Muscle of arm (tissue), 12 donors: ENCODE data around the gene BCAS3. TPM values are rescaled to one million over a fixed set of nuclear protein-coding genes. Genes with fewer than 3 reads are reported as not detected.
"Not testable (repeated sequence)": the region's sequence is repeated elsewhere in the genome, so short reads cannot be mapped to it uniquely, and the experiment has no call there.

Source experiments
- DNase-seq: peaks from one replicate; pipeline ENCODE4 v3.0.0-alpha.2; 2013
- polyA plus RNA-seq, 12 donors: library from polyadenylated mRNA; unstranded; fragments of 120-200 nt; gene quantifications; one replicate each; pipeline ENCODE4 v1.2.1, GENCODE V29; 2013; ENCODE audit not compliant: insufficient read length in 12 of 12

Gene BCAS3
- polyA plus RNA-seq, 12 donors = 8.1 to 23.8 (median 11.4) TPM; not detected in 1

GRCh38 chr17:61416540-61417363 is 739.1 kb downstream of the BCAS3 start:
- peak; percentile 90 for DNase-seq

- DNase-seq = no peak
These were observed 740.8 kb downstream of the BCAS3 start for GRCh38 chr17:61418449-61418848.

DNA sequence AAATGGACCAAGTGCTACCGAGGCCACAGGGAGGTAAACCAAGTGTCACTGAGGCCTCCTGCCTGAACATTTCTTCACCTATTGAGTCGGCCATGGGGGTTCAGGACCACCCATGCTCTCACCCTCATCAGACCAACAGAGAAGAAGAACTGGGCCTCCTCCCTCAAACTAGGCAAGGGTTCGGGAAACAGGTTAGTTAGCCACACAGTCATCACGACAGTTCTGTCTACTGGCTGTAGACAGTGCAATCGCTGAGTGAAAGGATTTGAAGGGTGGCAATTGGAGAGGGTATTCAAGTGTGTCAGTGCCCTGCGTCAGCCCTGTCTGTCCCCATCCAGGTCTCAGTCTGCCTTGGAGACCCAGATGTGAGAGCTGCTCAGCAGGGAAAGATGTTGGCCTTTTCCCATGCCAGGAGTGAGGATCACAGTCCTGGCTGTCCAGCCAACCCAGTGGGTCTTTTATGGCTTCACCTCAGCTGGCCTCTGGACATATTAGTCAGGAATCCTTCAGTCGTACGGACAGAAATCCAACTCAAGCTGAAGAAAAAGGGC is 741.9 kb downstream of the BCAS3 start:
- DNase-seq = no peak

GRCh38 chr17:61420052-61420451 is 742.4 kb downstream of the BCAS3 start:
- no peak for DNase-seq

DNA sequence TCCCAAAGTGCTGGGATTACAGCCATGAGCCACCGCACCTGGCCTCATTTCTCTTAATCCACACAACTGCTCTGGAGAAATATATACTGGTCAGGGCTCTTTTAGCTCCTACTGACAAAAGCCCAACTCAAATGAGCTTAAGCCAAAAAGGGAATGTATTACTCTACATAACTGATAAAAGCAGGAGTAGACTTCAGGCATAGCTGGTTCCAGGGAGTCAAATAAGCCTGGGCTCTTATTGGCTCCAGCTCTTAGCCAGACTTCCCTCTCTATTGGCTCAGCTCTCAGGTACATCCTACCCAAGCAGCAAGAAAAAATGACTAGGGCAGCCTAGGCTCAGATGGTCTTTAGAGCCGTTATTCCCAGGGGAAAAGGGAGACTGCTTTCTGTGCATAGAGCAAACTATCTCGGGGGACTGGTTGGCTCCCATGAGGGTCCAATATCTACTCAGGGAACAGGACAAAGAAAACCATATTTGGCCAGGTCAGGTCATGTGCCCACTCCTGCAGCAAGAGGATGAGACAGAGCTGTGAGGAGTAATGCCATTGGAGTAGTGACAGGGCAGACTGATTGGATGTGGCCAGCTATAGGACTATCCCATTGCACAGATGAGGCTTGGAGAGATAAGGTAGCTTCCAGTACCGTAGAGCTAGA is 743.2 kb downstream of the BCAS3 start:
- no peak for DNase-seq

DNA sequence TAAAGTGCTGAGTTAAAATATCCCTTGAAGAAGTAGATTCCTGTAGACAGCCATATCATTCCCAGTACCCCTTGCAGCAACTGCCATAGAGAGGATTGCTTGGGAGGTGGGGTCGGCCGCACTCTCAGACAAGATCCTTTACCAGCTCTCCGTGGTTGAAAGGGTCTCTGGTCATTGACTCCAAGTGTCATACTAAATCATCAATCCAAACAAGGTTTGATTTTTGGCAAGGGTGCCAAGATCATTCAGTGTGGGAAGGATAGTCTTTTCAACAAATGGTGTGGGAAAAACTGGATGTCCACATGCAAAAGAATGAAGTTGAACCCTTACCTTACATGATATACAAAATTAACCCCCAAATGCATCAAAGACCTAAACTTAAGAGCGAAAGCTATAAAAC is 743.8 kb downstream of the BCAS3 start:
- DNase-seq = no peak

GRCh38 chr17:61422116-61422799 is 744.6 kb downstream of the BCAS3 start:
- no peak for DNase-seq

- no peak for DNase-seq
These were observed 745.2 kb downstream of the BCAS3 start for GRCh38 chr17:61422869-61423268.

DNA sequence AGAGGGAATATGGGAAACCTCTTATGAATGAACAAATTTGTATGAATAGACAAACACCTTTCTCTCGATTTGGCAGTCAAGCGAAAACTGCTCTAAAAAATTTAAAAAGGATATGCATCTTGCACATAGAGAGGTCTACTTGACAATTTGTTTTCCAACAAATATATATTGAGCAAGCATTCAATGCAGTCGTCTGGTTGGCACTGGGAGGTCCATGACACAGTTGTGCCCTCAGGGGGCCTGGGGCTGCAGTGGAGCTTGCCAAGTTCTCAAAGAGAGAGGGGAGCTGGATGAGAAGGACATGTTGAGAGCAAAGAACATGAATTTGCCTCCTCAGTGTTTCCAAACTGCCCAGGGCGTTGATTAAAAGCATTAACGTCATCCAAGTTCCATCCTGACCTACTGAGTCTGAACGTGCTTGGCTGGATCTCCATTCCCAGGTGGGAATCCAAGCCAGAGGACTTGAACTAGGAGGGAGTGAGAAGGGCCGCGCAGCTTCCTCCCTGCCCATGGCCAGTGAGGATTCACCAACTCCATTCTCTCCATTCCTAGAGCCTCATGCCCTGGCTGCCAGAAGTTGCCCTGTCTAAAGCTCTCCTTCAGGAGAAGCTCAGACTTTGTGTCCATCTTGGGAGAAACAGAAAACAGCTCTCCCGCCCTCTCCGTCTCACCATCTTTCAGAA is 746.5 kb downstream of the BCAS3 start:
- no peak for DNase-seq

- no peak for DNase-seq
These were observed 748.2 kb downstream of the BCAS3 start for GRCh38 chr17:61425682-61426481.

- no peak for DNase-seq
These were observed 749.0 kb downstream of the BCAS3 start for GRCh38 chr17:61426482-61427304.

GRCh38 chr17:61427567-61427966 is 749.9 kb downstream of the BCAS3 start:
- DNase-seq = no peak

DNA sequence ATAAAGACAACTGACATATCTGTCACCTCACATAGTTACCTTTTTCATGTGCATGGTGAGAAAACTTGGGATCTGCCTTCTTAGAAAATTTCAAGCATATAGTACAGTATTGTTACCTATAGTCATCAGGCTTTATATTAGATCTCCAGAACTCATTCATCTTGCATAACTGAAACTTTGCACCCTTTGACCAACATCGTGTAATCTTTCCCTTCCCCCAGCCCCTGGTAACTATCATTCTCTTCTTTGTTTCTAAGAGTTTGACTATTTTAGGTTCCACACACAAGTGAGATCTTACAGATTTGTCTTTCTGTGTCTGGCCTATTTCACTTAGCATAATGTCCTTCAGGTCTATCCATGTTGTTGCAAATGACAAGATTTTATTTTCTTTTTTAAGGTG is 751.6 kb downstream of the BCAS3 start:
- no peak for DNase-seq

- DNase-seq = not testable (repeated sequence)
These were observed 752.2 kb downstream of the BCAS3 start for GRCh38 chr17:61429831-61430230.

DNA sequence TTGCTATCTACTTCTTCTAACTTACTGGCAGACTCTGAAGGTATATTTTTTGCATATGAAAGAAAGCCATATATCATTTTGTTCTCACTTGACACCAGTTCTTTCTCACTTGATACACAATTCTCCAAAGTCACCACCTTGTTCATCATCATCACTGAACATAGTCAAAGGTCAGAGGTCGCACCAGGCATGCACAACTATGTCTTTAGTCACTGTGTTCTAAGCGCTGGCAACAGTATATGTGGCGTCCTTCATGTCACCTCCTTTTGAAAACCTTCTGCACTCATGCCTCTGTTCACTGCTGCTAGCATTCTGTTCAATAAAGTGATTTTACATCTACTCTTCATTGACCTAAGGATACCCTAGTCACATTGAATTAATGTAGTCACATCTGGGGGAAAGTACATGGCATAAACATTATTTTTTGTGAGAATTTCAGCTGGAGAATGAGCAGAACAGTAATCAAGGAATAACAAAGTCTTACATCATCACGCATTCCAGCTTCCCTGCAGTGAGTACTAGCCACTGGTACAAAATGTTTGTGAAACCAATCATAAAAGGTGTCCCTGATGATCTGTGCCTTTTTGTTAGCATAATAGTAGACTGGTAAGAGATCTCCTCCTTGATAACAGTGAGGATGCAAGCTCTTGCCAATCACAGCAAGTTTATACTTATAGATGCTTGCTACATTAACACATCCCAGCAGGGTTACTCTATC is 754.1 kb downstream of the BCAS3 start:
- DNase-seq = no peak

GRCh38 chr17:61436273-61436672 is 758.6 kb downstream of the BCAS3 start:
- DNase-seq = no peak

- DNase-seq = no peak
These were observed 759.5 kb downstream of the BCAS3 start for GRCh38 chr17:61436995-61437704.

GRCh38 chr17:61440697-61441096 is 763.0 kb downstream of the BCAS3 start:
- no peak for DNase-seq

GRCh38 chr17:61441507-61441906 is 763.9 kb downstream of the BCAS3 start:
- DNase-seq = not testable (repeated sequence)
